Measurements from ENCODE around the gene TFB1M.

DNA sequence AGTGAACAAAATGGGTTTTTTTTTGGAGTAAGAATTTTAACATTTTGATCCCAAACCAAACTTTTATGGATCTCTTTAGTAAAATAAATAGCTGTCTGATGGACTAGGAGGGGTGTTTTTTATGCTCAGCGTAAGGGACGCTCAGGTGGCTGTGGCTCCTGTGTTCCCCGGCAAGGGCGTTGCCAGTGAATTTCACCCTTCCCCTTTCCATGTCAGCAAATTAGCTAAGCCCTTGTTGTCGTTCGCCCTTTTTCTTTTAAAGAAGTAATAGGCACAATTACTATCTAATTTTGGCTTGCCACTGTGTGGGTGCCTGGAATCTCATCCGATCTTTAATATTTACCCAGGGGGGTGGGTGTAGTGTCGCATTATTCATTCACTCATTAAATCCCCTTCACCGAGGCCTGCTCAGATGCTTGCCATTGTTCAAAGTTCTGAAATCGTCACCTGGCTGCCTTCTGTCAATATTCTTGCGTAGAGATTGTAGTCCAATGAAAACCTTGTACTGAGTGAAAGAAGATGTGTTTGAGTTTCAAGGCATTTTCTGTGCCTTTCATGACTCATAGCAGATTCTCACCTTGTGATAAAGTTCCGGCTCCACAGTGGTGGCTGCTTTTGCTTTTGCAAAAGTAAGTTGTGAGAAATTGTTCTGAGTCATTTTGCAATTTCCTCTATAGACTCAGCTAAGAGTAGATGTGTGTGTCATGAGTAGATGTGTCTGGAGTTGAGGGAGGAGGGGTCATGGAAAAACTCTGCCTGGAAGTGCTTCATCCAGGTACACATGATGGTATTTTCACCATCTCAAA is 90.4 kb downstream of the TFB1M start:
- no peak for TF ChIP-seq SIN3A (IDR thresholded peaks at IDR 0.05; ENCODE audit: borderline replicate concordance, insufficient read depth, low read length)
- TF ChIP-seq, protein P1, sequence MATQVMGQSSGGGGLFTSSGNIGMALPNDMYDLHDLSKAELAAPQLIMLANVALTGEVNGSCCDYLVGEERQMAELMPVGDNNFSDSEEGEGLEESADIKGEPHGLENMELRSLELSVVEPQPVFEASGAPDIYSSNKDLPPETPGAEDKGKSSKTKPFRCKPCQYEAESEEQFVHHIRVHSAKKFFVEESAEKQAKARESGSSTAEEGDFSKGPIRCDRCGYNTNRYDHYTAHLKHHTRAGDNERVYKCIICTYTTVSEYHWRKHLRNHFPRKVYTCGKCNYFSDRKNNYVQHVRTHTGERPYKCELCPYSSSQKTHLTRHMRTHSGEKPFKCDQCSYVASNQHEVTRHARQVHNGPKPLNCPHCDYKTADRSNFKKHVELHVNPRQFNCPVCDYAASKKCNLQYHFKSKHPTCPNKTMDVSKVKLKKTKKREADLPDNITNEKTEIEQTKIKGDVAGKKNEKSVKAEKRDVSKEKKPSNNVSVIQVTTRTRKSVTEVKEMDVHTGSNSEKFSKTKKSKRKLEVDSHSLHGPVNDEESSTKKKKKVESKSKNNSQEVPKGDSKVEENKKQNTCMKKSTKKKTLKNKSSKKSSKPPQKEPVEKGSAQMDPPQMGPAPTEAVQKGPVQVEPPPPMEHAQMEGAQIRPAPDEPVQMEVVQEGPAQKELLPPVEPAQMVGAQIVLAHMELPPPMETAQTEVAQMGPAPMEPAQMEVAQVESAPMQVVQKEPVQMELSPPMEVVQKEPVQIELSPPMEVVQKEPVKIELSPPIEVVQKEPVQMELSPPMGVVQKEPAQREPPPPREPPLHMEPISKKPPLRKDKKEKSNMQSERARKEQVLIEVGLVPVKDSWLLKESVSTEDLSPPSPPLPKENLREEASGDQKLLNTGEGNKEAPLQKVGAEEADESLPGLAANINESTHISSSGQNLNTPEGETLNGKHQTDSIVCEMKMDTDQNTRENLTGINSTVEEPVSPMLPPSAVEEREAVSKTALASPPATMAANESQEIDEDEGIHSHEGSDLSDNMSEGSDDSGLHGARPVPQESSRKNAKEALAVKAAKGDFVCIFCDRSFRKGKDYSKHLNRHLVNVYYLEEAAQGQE (IDR thresholded peaks at IDR 0.05; ENCODE audit: insufficient read depth in 1 of 2, low read depth in 2 of 2, low read length in 2 of 2) = no peak
- TF ChIP-seq POLR2AphosphoS5 (IDR thresholded peaks at IDR 0.05; ENCODE audit: low read depth, low read length) = no peak
